HepG2 (cell line): ENCODE data around the gene EGFLAM. TPM values are rescaled to one million over a fixed set of nuclear protein-coding genes. Genes with fewer than 3 reads are reported as not detected.

Experiments used
- ATAC-seq: fragments of 200-7000 bp; cut with Tn5 transposase; 3 replicates; pipeline ENCODE4 v1.9.1; 2020; ENCODE audit warnings: mild to moderate bottlenecking, moderate library complexity
- BruUV-seq: library from RNA; stranded (reverse); fragments of 400-500 nt; replicated peaks from 2 replicates; lab custom pipeline; 2021; lab: Mats Ljungman, UMichigan
- CTCF ChIA-PET: fragments of 300-600 bp; formaldehyde crosslinking; extraction: SDS; loops from one replicate; lab custom pipeline; 2021; ENCODE audit warnings: low total read pairs, inconsistent platforms, low intra/inter-chr PET ratio; lab: Yijun Ruan, JAX
- POLR2A ChIA-PET: fragments of 350-600 bp; sonication (Branson Sonifier 250); formaldehyde crosslinking; loops from one replicate; lab custom pipeline; 2020; ENCODE audit warnings: antibody characterized with exemption, inconsistent platforms; lab: Yijun Ruan, JAX
- DNase-seq: peaks from one replicate; pipeline ENCODE4 v3.0.0-alpha.2; 2015; ENCODE audit warnings: low spot score
- FAIRE-seq: peaks from 3 replicates; lab custom pipeline; 2011; peaks lifted over from hg19 to GRCh38; lab: Jason Lieb, UNC
- H2AFZ ChIP-seq: one replicate; pipeline ENCODE4 v1.6.1; 2011; ENCODE audit warnings: low read length, inconsistent platforms
- H3K27ac ChIP-seq: fragments of 300-600 bp; 3 replicates; pipeline ENCODE4 v1.8.0; 2011; ENCODE audit warnings: mixed run types, mild to moderate bottlenecking, mixed read lengths, low read length, inconsistent platforms; ENCODE audit not compliant: insufficient read depth; ENCODE audit errors: extremely low read length
- H3K27me3 ChIP-seq, 2 experiments: fragments of 200-600 bp in 1 of 2; 2 replicates in 1 of 2; 3 replicates in 1 of 2; pipeline versions ENCODE4 v1.6.0 to v1.8.0; 2011; ENCODE audit warnings: low read length in 2 of 2, mild to moderate bottlenecking in 2 of 2, moderate library complexity in 2 of 2, inconsistent platforms in 1 of 2; ENCODE audit not compliant: insufficient read depth in 2 of 2, control insufficient read depth in 1 of 2
- H3K36me3 ChIP-seq, 2 experiments: fragments of 200-600 bp in 1 of 2; replicated peaks in 1 of 2; 2 replicates in 1 of 2; 3 replicates in 1 of 2; pipeline versions ENCODE4 v1.5.1 to v1.8.0; 2011; ENCODE audit warnings: low read length in 2 of 2, inconsistent platforms in 1 of 2; ENCODE audit not compliant: insufficient read depth in 2 of 2, control insufficient read depth in 1 of 2
- H3K4me1 ChIP-seq: 2 replicates; pipeline ENCODE4 v1.5.1; 2012; ENCODE audit warnings: low read length, inconsistent platforms; ENCODE audit not compliant: insufficient read depth
- H3K4me2 ChIP-seq: 2 replicates; pipeline ENCODE4 v1.6.0; 2011; ENCODE audit warnings: low read depth, low read length, inconsistent platforms
- H3K4me3 ChIP-seq, 3 experiments: fragments of 200-600 bp in 1 of 3; sonication (generic), shearing (Covaris generic) in 1 of 3; replicated peaks in 1 of 3; 2 replicates each; pipeline ENCODE4 v1.5.1; 2011 to 2016; ENCODE audit warnings: low read length in 3 of 3, inconsistent platforms in 2 of 3, low read depth in 2 of 3, mild to moderate bottlenecking in 2 of 3, control low read depth in 1 of 3, mixed read lengths in 1 of 3; ENCODE audit not compliant: insufficient read depth in 1 of 3
- H3K79me2 ChIP-seq: one replicate; pipeline ENCODE4 v1.6.1; 2011; ENCODE audit warnings: low read length, inconsistent platforms; ENCODE audit not compliant: insufficient read depth
- H3K9ac ChIP-seq: 2 replicates; pipeline ENCODE4 v1.6.0; 2011; ENCODE audit warnings: mild to moderate bottlenecking, low read depth, low read length, inconsistent platforms; ENCODE audit not compliant: insufficient read depth
- H3K9me3 ChIP-seq: 2 replicates; pipeline ENCODE4 v1.5.1; 2012; ENCODE audit warnings: mild to moderate bottlenecking, low read length
- H4K20me1 ChIP-seq: 2 replicates; pipeline ENCODE4 v1.6.0; 2011; ENCODE audit warnings: inconsistent platforms, mild to moderate bottlenecking, low read length, moderate library complexity; ENCODE audit not compliant: insufficient read depth
- ZNF382 ChIP-seq: sonication (generic); formaldehyde crosslinking; IDR thresholded peaks from 2 replicates; pipeline ENCODE4 v1.5.0; 2020; ENCODE audit warnings: missing genetic modification reagents, mild to moderate bottlenecking, borderline replicate concordance
- WGBS: methylation state at CpG from one replicate; pipeline ENCODE4 v1.1.6; 2017; ENCODE audit warnings: low lambda C conversion rate; 5-methylcytosine and 5-hydroxymethylcytosine counted together
- in situ Hi-C: cut with HindIII; loops from 2 replicates; pipeline ENCODE4 v1.10.0; 2017; ENCODE audit warnings: low pct_unique_long_range_greater_than_20kb; ENCODE audit not compliant: extremely low pct_ligation_motif_present
- intact Hi-C: fragments of 100-400 bp; cut with micrococcal nuclease; formaldehyde crosslinking; loops from one replicate; pipeline ENCODE4 v1.10.0; 2022; ENCODE audit not compliant: unreplicated experiment
- polyA plus RNA-seq, 8 experiments: library from polyadenylated mRNA; depleted of rRNA in 3 of 8; stranded (reverse) in 7 of 8; unstranded in 1 of 8; fragments of >200 nt; fragmentation: Illumina TruSeq in 4 of 8; extraction: Trizol in 4 of 8; gene quantifications; 2 replicates each; pipeline versions ENCODE4 v1.2.1 to v1.2.3, GENCODE V29; 2011 to 2016; ENCODE audit warnings: low read depth in 4 of 8, missing spikeins in 1 of 8, mixed read lengths in 1 of 8; ENCODE audit not compliant: insufficient read depth in 1 of 8
- total RNA-seq, 5 experiments: library from RNA; depleted of rRNA; stranded (reverse); fragments of >200 nt; fragmentation: Illumina TruSeq; extraction: Trizol; gene quantifications; 2 replicates each; pipeline ENCODE4 v1.2.3, GENCODE V29; 2016; ENCODE audit warnings: low read depth in 1 of 5
- TF ChIP-seq, protein P1 (sequence below): sonication (generic); formaldehyde crosslinking; IDR thresholded peaks from 2 replicates; pipeline ENCODE4 v1.5.1; 2020; ENCODE audit warnings: missing genetic modification reagents, mild to moderate bottlenecking, borderline replicate concordance
- TF ChIP-seq, protein P2 (sequence below): sonication (generic); formaldehyde crosslinking; IDR thresholded peaks from 2 replicates; pipeline ENCODE4 v1.5.0; 2020; ENCODE audit warnings: missing genetic modification reagents

Gene EGFLAM
- total and polyA plus RNA-seq, 2 of the 13 experiments (the other 11 are each of a cell fraction or from before 2014, with no cell fraction given): not detected

DNA sequence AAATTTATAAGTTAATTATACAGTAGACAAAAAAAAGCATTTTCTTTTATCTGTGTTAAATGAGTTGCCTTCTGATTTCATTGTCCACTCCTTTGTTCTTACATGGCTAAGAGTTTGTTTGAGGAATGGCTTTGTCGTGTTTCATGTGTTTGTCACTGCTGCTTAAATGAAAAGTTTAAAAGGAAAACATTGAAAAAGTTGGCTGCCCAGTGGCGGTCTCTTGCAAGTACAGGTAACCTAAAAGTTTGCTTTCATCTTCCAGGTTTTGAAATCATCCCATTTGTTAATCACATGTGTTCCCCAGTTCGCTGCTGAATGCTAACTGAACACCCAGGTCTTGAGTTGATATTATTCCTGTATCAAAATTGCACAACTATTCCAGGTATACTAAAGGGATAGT is 33.9 kb downstream of the EGFLAM start:
- Histone ChIP-seq H4K20me1 (no peaks in the 10 kb centered on the region), H3K27me3 (peaks cover 0 to 3% of the 10 kb centered on the region in 2 experiments; a peak in 1 of 5 replicates), H2AFZ (no peak overlapping the region), H3K9ac (no peak overlapping the region), H3K79me2 (no peaks in the 10 kb centered on the region), H3K36me3 (no peaks in the 10 kb centered on the region), H3K4me3 (no peak overlapping the region), H3K4me2 (no peak overlapping the region), H3K27ac (no peak overlapping the region), H3K9me3 (no peaks in the 10 kb centered on the region), H3K4me1 (no peaks in the 10 kb centered on the region)
- CTCF ChIA-PET: no interaction called here
- 3% methylated on average over 3 of the region's 3 CpGs for WGBS
- POLR2A ChIA-PET: no interaction called here
- TF ChIP-seq, protein P1, sequence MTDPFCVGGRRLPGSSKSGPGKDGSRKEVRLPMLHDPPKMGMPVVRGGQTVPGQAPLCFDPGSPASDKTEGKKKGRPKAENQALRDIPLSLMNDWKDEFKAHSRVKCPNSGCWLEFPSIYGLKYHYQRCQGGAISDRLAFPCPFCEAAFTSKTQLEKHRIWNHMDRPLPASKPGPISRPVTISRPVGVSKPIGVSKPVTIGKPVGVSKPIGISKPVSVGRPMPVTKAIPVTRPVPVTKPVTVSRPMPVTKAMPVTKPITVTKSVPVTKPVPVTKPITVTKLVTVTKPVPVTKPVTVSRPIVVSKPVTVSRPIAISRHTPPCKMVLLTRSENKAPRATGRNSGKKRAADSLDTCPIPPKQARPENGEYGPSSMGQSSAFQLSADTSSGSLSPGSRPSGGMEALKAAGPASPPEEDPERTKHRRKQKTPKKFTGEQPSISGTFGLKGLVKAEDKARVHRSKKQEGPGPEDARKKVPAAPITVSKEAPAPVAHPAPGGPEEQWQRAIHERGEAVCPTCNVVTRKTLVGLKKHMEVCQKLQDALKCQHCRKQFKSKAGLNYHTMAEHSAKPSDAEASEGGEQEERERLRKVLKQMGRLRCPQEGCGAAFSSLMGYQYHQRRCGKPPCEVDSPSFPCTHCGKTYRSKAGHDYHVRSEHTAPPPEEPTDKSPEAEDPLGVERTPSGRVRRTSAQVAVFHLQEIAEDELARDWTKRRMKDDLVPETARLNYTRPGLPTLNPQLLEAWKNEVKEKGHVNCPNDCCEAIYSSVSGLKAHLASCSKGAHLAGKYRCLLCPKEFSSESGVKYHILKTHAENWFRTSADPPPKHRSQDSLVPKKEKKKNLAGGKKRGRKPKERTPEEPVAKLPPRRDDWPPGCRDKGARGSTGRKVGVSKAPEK (CRISPR knock-in tag): no peak
- TF ChIP-seq ZNF382: no peak
- TF ChIP-seq, protein P2, sequence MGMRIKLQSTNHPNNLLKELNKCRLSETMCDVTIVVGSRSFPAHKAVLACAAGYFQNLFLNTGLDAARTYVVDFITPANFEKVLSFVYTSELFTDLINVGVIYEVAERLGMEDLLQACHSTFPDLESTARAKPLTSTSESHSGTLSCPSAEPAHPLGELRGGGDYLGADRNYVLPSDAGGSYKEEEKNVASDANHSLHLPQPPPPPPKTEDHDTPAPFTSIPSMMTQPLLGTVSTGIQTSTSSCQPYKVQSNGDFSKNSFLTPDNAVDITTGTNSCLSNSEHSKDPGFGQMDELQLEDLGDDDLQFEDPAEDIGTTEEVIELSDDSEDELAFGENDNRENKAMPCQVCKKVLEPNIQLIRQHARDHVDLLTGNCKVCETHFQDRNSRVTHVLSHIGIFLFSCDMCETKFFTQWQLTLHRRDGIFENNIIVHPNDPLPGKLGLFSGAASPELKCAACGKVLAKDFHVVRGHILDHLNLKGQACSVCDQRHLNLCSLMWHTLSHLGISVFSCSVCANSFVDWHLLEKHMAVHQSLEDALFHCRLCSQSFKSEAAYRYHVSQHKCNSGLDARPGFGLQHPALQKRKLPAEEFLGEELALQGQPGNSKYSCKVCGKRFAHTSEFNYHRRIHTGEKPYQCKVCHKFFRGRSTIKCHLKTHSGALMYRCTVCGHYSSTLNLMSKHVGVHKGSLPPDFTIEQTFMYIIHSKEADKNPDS: no peak
- ATAC-seq: no peak
- BruUV-seq: no TSS peak
- in situ Hi-C loops: no loop called here
- peak; percentile 9 for DNase-seq
- FAIRE-seq: no peak
- intact Hi-C loops: no loop called here
